ENCODE measurements around the gene GVQW3.

DNA sequence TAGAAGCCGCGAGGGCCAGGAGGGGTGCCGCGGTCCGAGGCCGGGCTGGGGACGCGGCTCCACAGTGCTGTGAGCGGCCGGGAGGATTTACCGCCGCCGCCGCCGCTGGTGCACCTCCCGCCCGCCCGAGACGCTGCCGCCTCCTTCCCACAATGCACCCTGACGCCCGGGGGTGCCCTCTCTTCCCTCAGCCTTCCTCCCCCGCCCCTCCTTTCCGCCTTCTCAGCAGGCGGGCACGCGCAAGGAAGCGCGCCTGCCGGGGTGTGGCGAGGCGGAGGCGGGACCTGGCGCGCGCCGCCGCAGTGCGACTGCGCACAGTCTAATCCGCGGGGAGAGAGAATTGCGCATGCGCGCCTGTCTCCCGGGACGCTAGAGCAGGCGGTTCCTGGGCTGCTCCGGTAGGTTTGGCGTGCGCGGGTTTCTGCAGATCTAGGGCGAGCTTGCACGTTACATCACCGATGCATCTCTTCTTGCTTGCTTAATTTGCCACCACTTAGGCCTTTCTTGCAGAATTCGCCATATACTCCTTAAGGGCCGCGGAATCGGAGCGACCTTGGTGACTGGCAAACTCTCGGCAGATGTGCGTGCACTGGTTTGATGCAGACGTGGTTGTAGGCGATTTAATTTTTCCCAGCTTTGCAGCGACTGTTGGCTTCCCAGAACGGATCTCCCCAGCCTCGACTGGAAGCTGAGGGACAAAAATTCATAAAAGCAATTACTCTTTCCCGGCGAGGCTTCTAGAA, at the start of gene GVQW3, which contains the start of gene THAP12:
- TF ChIP-seq CTCF (IDR thresholded peaks at IDR 0.05), result peak in 4 of 5 experiments; percentile 11 to 53 (median 34)
- peak in 1 of 2 donors; percentile 82 for TF ChIP-seq POLR2A (IDR thresholded peaks at IDR 0.05)

All from tibial nerve (tissue), 3 donors.